ENCODE measurements around the gene PFDN6.

The PFDN6 gene

DNA sequence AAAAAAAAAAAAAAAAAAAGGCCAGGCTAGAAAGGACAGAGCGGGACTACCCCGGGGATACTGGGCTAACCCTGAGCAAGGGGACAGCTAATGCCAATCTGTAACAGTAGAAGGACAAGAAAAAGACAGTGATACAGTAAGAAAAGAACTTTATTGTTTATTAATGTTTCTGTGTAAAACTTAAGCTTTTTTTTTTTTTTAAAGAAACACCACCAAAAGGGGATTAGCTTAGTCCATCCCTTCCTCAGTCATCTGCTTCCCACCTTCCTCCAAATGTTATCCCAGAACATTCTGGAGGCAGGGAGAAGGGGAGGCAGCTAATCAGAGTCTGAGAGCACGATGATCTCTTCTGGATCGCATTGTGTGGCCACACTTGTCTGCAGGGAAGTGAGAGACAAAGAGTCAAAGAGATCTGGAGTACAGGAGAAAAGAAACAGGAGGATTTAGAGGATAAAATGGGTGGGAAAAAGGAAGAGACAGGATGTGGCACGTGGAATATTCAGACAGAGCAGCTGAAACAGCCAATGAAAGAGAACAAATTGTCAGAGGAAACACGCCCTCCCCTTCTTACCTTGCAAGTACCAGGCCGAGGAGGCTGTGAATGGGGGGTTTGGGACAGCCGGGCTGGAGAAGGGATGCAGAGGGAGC is 29.1 kb downstream of the PFDN6 start:
- no peak for DNase-seq

DNA sequence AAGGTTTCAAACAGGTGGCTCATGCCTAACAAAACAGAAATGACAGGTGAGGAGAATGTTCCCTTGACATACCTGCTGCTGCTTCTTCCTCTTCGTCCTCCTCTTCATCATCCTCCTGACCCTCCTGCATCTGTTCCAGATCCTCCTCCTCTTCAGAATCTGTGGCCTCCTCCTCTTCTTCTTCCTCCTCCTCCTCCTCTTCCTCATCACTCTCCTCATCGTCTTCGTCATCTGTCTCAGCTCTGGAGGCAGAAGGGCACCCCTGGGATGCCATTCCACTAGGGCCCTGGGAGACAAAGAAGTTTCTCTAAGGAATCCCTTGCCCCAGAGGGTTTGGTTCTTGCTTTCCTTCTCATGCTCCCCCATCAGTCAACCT is 30.5 kb downstream of the PFDN6 start:
- no peak for DNase-seq

- no peak for DNase-seq
Measured at GRCh38 chr6:33320315-33321181, 31.1 kb downstream of the PFDN6 start.

GRCh38 chr6:33321227-33321626 is 31.8 kb downstream of the PFDN6 start:
- DNase-seq = no peak

GRCh38 chr6:33323623-33323948 is 34.2 kb downstream of the PFDN6 start:
- DNase-seq = no peak

- no peak for DNase-seq
Measured at GRCh38 chr6:33324125-33324524, 34.7 kb downstream of the PFDN6 start.

DNA sequence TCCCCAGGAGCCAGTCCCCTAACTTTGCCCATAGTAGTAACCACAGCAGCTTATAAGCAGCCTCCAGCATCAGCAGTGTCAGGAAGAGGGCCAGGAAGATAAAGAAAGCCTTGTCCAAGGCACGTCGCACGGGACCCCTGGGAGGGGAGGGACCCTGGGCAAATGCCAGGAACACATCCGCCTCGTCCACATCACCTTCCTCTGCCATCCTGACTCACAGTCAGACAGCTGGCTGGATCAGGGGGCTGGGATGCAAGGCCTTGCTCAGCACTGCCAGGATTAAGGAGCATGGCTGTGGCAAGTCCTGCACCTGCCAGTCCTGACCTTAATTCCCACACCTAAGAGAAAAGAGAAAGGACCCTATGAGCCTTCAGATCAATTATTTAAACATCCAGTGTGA is 39.7 kb downstream of the PFDN6 start:
- DNase-seq = no peak

- DNase-seq = no peak
Measured at GRCh38 chr6:33330736-33331135, 41.3 kb downstream of the PFDN6 start.

DNA sequence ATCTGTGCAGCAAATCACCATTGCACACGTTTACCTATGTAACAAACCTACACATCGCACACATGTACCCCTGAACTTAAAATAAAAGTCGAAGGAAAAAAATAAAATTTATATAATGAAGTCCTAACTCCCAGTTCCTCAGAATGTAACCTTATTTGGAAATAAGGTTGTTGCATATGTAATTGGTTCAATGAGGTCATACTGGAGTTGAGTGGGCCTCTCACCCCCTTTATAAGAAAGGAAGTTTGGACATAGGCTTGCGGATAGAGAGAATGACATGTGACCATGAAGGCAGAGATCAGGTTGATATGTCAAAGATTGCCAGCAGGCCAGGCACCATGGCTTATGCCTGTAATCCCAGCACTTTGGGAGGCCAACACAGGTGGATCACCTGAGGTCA is 44.3 kb downstream of the PFDN6 start:
- no peak for DNase-seq

DNA sequence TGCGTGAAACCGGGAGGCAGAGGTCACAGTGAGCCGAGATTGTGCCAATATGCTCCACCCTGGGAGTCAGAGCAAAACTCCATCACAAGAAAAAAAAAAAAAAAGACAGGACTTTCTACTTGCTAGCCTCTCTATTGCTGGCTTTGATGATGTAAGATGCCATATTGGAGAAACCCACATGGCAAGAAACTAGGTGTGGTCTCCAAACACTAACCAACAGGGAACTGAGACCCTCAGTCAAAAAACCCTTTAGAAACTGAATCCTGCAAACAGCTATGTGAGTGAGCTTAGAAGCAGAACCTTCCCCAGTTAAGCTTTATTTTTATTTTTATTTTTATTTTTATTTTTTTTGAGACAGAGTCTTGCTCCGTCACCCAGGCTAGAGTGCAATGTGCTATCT is 46.5 kb downstream of the PFDN6 start:
- DNase-seq = no peak

DNA sequence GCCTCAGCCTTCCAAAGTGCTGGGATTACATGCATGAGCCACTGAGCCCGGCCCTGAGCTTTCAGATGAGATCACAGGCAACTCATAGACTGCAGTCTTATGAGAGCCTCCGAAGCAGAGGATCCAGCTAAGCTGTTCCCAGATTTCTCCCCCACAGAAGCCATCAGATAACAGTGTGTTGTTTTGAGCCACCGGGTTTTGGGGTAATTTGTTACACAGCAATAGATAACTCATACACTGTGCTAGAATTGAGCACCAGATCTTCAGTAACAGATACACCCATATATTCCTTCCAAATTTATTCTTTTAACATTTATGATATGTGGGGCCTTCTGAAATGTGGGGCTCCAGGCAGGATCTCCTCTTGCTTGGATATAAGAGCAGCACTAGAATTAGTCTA is 47.1 kb downstream of the PFDN6 start:
- DNase-seq = no peak

DNA sequence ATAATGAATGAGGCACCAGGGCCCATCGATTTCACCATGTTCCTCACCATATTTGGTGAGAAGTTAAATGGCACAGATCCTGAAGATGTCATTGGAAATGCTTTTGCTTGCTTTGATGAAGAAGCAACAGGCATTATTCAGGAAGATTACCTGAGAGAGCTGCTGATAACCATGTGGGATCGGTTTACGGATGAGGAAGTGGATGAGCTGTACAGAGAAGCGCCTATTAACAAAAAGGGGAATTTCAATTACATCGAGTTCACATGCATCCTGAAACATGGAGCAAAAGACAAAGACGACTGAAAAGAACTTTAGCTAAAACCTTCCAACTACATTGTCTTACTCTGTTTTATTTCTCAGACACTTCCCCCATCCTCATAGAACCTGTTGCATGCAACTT is 49.8 kb downstream of the PFDN6 start:
- no peak for DNase-seq

Measured in NCI-H2029 (cell line).